H1 (cell line): ENCODE measurements around the gene RAP1B. TPM values are rescaled to one million over a fixed set of nuclear protein-coding genes. Genes with fewer than 3 reads are reported as not detected.

Experiments used
- CHD2 ChIP-seq: IDR thresholded peaks from 2 replicates; pipeline ENCODE4 v1.6.1; 2012; ENCODE audit warnings: low read length, improper control_type of control experiment
- HDAC2 ChIP-seq, 2 experiments: fragments of 300-600 bp in 1 of 2; sonication (generic) in 1 of 2; IDR thresholded peaks; 2 replicates each; pipeline ENCODE4 v1.6.1; 2011 to 2012; ENCODE audit warnings: low read depth in 2 of 2, low read length in 2 of 2, mild to moderate bottlenecking in 2 of 2, moderate library complexity in 2 of 2, borderline replicate concordance in 1 of 2, inconsistent platforms in 1 of 2
- MAFK ChIP-seq: IDR thresholded peaks from 2 replicates; pipeline ENCODE4 v1.6.1; 2012; ENCODE audit warnings: low read depth, mild to moderate bottlenecking, improper control_type of control experiment, low read length
- NRF1 ChIP-seq: IDR thresholded peaks from 2 replicates; pipeline ENCODE4 v1.6.1; 2011; ENCODE audit warnings: mild to moderate bottlenecking, low read depth, low read length, improper control_type of control experiment
- POLR2A ChIP-seq, 2 experiments: IDR thresholded peaks; 1 replicate in 1 of 2; 2 replicates in 1 of 2; pipeline ENCODE4 v1.6.1; 2011; ENCODE audit warnings: low read depth in 2 of 2, low read length in 2 of 2, mild to moderate bottlenecking in 2 of 2; ENCODE audit errors: control extremely low read depth in 1 of 2
- RAD21 ChIP-seq, 2 experiments: IDR thresholded peaks in 1 of 2; conservative IDR thresholded peaks in 1 of 2; 2 replicates each; pipeline ENCODE4 v1.6.1; 2011; ENCODE audit warnings: low read depth in 2 of 2, low read length in 2 of 2, improper control_type of control experiment in 1 of 2, inconsistent platforms in 1 of 2, mild to moderate bottlenecking in 1 of 2, moderate library complexity in 1 of 2
- RBBP5 ChIP-seq: IDR thresholded peaks from 2 replicates; pipeline ENCODE4 v1.7.1; 2012; ENCODE audit warnings: low read depth, mild to moderate bottlenecking, inconsistent platforms, low read length, moderate library complexity, borderline replicate concordance
- SIX5 ChIP-seq: IDR thresholded peaks from 2 replicates; pipeline ENCODE4 v1.6.1; 2011; ENCODE audit warnings: mild to moderate bottlenecking, low read depth, low read length
- SP1 ChIP-seq: IDR thresholded peaks from 2 replicates; pipeline ENCODE4 v1.6.1; 2011; ENCODE audit warnings: low read depth, low read length
- SP2 ChIP-seq: IDR thresholded peaks from 2 replicates; pipeline ENCODE4 v1.6.1; 2012; ENCODE audit warnings: mild to moderate bottlenecking, low read length, inconsistent platforms
- YY1 ChIP-seq: IDR thresholded peaks from 2 replicates; pipeline ENCODE4 v1.6.1; 2011; ENCODE audit warnings: low read depth, mild to moderate bottlenecking, low read length
- polyA plus RNA-seq, 7 experiments: library from polyadenylated mRNA; depleted of rRNA in 3 of 7; stranded (reverse) in 5 of 7; unstranded in 2 of 7; fragments of >200 nt in 5 of 7; fragments of 200-250 nt in 2 of 7; gene quantifications; 1 replicate in 5 of 7; 2 replicates in 1 of 7; 4 replicates in 1 of 7; pipeline versions ENCODE4 v1.2.1 to v1.2.3, GENCODE V29; 2011 to 2013; ENCODE audit warnings: missing spikeins in 2 of 7, mixed read lengths in 2 of 7
- total RNA-seq: library from RNA; stranded (reverse); fragmentation: NEBNext Ultra II Directional; extraction: Animal tissue kit (Norgen Biotek cat#: 25700); gene quantifications from 2 replicates; pipeline ENCODE4 v1.2.1, GENCODE V29; 2021
- TF ChIP-seq, protein P1 (sequence below), 3 experiments: IDR thresholded peaks; 1 replicate in 2 of 3; 2 replicates in 1 of 3; pipeline versions ENCODE4 v1.5.1 to v1.6.1; 2011; ENCODE audit warnings: low read length in 3 of 3, mild to moderate bottlenecking in 3 of 3, inconsistent platforms in 2 of 3, low read depth in 1 of 3, moderate library complexity in 1 of 3; ENCODE audit not compliant: insufficient read depth in 1 of 3; ENCODE audit errors: control extremely low read depth in 1 of 3

The RAP1B gene
- total and polyA plus RNA-seq, 2 of the 8 experiments (the other 6 are each of a cell fraction or from before 2014, with no cell fraction given), result 61.4 to 112 TPM

- TF ChIP-seq, protein P1, sequence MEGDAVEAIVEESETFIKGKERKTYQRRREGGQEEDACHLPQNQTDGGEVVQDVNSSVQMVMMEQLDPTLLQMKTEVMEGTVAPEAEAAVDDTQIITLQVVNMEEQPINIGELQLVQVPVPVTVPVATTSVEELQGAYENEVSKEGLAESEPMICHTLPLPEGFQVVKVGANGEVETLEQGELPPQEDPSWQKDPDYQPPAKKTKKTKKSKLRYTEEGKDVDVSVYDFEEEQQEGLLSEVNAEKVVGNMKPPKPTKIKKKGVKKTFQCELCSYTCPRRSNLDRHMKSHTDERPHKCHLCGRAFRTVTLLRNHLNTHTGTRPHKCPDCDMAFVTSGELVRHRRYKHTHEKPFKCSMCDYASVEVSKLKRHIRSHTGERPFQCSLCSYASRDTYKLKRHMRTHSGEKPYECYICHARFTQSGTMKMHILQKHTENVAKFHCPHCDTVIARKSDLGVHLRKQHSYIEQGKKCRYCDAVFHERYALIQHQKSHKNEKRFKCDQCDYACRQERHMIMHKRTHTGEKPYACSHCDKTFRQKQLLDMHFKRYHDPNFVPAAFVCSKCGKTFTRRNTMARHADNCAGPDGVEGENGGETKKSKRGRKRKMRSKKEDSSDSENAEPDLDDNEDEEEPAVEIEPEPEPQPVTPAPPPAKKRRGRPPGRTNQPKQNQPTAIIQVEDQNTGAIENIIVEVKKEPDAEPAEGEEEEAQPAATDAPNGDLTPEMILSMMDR (IDR thresholded peaks at IDR 0.05; ENCODE audit: control extremely low read depth in 1 of 3, insufficient read depth in 1 of 3, low read depth in 1 of 3, low read length in 3 of 3), result peak in 1 of 3 experiments; percentile 0; a peak in 1 of 4 replicates
- TF ChIP-seq SP1 (peak; percentile 75; the same call in 1 of the 2 replicates), HDAC2 (IDR thresholded peaks at IDR 0.05; ENCODE audit: borderline replicate concordance in 1 of 2, low read depth in 2 of 2, low read length in 2 of 2) (peak in 1 of 2 experiments; percentile 87; a peak in 2 of 4 replicates), POLR2A (IDR thresholded peaks at IDR 0.05; ENCODE audit: control extremely low read depth in 1 of 2, low read depth in 2 of 2, low read length in 2 of 2) (peak; percentile 82 to 97), CHD2 (peak; percentile 95), RBBP5 (peak; percentile 93), RAD21 (IDR thresholded peaks at IDR 0.05 in 1 of 2, conservative IDR thresholded peaks at IDR 0.05 in 1 of 2; ENCODE audit: low read depth in 2 of 2, low read length in 2 of 2) (0 out of 4 replicates have a peak, but pooled peaks of 1 of the 2 experiments have one; percentile 3), SP2 (no peak), MAFK (no peak), SIX5 (peak; percentile 60; the same call in 1 of the 2 replicates), YY1 (no peak), NRF1 (peak; percentile 88)
Observed at GRCh38 chr12:68686595-68687521, 76.2 kb downstream of the RAP1B start, which contains the start of gene NUP107 (continued).
